ENCODE measurements around the gene PTCH1. TPM values are rescaled to one million over a fixed set of nuclear protein-coding genes. Genes with fewer than 3 reads are reported as not detected.

The PTCH1 gene
- 18.2 TPM for polyA plus RNA-seq (2013, experiment 1 of 2)
- 15.8 TPM for polyA plus RNA-seq (2013, experiment 2 of 2)

DNA sequence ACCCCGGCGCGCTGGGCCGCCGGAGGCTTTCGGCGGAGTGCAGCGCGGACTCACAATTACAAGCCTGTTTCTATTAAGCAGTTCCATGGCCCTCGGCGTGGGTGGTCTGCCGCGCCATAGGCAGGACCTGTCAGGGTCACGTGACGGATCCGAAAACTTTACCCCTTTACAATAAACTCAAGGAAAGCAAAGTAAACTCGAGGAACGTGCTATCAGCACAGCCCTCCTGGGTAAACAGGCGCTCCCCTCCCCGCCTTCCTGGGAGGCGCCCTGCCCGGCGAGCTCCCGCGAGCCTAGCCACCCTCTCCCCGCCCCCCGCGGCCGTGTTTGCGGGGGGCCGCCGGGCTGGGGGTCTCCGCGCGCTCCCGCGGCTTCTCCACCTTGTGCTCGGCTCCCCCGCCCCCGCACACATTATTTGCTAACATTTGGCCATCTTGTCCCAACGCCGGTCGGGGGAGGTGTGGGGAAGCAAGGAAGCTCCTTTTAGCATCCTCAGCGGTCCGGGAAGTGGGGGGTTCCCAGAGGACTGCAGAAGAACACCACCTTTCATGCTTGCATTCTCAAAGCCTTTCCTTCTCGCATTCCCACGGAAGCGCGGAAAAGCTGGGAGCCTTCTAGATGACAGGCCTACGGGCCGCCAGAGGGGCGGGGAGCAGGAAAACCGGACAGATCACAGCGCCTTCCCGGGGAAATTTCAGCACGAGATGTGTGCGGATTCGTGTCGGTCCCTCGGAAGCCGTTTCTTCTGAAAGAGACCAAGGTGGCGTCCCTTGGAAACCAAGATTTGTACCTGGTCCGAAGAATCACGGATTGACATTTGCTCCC, at the start of gene PTCH1:
Gene PTCH1, minus strand, starts transcription at position 238 of the 825 bp plus-strand sequence.
- no peak within 1 kb of the TSS for H3K27ac ChIP-seq (ENCODE audit: low read depth, low read length, severe bottlenecking)
- peak within 1 kb of the TSS; percentile 56 for H3K4me3 ChIP-seq (ENCODE audit: extremely low read depth, insufficient read depth, low read length, poor library complexity, severe bottlenecking)
- peaks cover 5% of the 10 kb centered on the region for H3K9me3 ChIP-seq (ENCODE audit: control insufficient read depth, low read length)
- 2% methylated on average over 37 to 42 of the region's 64 CpGs for WGBS, 2 experiments (ENCODE audit: insufficient coverage in 2 of 2)
- H3K4me1 ChIP-seq (ENCODE audit: control insufficient read depth, insufficient read depth, low read length, poor library complexity, severe bottlenecking) = peaks cover 20% of the 10 kb centered on the region
- no peaks in the 10 kb centered on the region for H3K36me3 ChIP-seq (ENCODE audit: control insufficient read depth, insufficient read depth, low read length)

DNA sequence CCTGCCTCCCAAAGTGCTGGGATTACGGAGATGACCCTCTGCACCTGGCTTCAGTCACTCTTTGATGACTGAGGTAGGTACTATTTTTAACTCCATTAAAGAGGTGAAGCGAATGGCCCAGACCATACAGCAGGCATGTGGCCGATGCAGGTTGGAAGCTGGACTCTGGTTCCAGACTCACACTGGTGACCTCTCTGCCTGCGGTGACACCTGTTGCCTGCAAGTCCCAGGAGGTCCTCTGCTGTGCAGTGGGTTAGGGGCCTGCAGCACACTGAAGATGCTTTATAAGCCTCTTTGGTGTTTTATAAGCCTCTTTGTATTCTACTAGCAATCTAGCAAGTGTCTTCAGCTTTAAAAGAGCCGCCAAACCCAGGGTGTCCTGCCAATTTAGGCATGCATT, 49.2 kb upstream of the PTCH1 start:
- 94 to 100% methylated on average over 4 to 5 of the region's 5 CpGs for WGBS, 2 experiments (ENCODE audit: insufficient coverage in 2 of 2)
- H3K9me3 ChIP-seq (ENCODE audit: control insufficient read depth, low read length) = no peaks in the 10 kb centered on the region
- H3K4me3 ChIP-seq (ENCODE audit: extremely low read depth, insufficient read depth, low read length, poor library complexity, severe bottlenecking) = no peak overlapping the region
- H3K4me1 ChIP-seq (ENCODE audit: control insufficient read depth, insufficient read depth, low read length, poor library complexity, severe bottlenecking) = peaks cover 11% of the 10 kb centered on the region
- H3K36me3 ChIP-seq (ENCODE audit: control insufficient read depth, insufficient read depth, low read length) = no peaks in the 10 kb centered on the region
- no peak overlapping the region for H3K27ac ChIP-seq (ENCODE audit: low read depth, low read length, severe bottlenecking)

DNA sequence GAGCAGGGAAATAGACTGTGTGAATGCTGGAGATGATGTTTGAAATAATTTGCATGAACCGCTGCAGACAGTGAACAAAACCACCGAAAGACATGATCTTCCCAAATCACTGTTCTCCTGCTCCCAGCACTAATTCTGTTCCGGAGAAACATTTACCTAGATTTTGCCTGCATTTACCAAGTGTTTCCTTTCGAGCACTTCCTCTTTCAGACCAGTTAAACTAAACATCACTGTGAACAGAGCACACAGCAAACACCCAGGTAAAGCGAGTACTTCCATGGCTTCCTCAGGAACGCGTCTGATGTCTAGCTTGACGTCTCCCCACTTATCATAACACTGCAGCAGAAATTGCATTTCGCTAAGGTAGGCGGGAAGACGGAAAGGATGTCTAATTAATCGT, 45.1 kb upstream of the PTCH1 start:
- H3K4me3 ChIP-seq (ENCODE audit: extremely low read depth, insufficient read depth, low read length, poor library complexity, severe bottlenecking) = no peak overlapping the region
- H3K9me3 ChIP-seq (ENCODE audit: control insufficient read depth, low read length) = no peaks in the 10 kb centered on the region
- H3K27ac ChIP-seq (ENCODE audit: low read depth, low read length, severe bottlenecking) = no peak overlapping the region
- WGBS, 2 experiments (ENCODE audit: insufficient coverage in 2 of 2) = 85 to 94% methylated on average over 10 to 11 of the region's 12 CpGs
- no peaks in the 10 kb centered on the region for H3K36me3 ChIP-seq (ENCODE audit: control insufficient read depth, insufficient read depth, low read length)
- H3K4me1 ChIP-seq (ENCODE audit: control insufficient read depth, insufficient read depth, low read length, poor library complexity, severe bottlenecking) = no peaks in the 10 kb centered on the region

DNA sequence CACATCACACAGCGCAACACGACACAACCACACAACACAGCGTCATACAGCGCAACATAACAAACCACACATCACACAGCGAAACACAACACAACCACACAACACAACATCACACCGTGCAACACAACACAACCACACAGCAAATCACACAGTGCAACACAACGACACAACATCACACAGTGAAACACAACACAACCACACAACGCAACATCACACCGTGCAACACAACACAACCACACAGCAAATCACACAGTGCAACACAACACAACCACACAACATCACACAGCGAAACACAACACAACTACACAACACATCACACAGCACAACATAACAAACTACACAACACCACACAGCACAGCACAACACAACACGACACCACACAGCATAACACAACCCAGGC, 40.4 kb upstream of the PTCH1 start:
- WGBS, 2 experiments (ENCODE audit: insufficient coverage in 2 of 2) = 85 to 95% methylated on average over 8 to 10 of the region's 11 CpGs
- Histone ChIP-seq H3K4me1 (ENCODE audit: control insufficient read depth, insufficient read depth, low read length, poor library complexity, severe bottlenecking) (peaks cover 5% of the 10 kb centered on the region), H3K27ac (ENCODE audit: low read depth, low read length, severe bottlenecking) (no peak overlapping the region), H3K36me3 (ENCODE audit: control insufficient read depth, insufficient read depth, low read length) (no peaks in the 10 kb centered on the region), H3K9me3 (ENCODE audit: control insufficient read depth, low read length) (no peaks in the 10 kb centered on the region), H3K4me3 (ENCODE audit: extremely low read depth, insufficient read depth, low read length, poor library complexity, severe bottlenecking) (no peak overlapping the region)

DNA sequence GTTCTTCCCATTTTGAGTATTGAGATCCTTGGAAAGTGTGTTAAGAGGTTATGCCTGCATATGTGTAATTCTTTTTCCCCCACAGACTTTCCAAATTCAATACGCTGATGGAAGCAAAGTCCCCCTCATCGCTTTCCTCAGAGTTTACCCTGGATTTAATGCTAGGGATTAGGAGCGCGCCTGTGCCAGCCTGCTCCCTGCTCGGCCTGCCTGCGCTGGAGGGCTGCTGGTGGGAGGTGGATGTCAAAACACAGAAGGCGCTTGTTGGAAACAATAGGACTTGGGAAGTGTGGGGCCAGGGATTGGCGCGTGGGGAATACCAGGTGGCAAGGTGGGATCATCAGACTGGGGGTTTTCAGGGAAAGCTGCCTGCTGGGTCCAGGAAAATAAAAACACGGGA, 39.8 kb upstream of the PTCH1 start:
- Histone ChIP-seq H3K36me3 (ENCODE audit: control insufficient read depth, insufficient read depth, low read length) (no peaks in the 10 kb centered on the region), H3K9me3 (ENCODE audit: control insufficient read depth, low read length) (no peaks in the 10 kb centered on the region), H3K4me1 (ENCODE audit: control insufficient read depth, insufficient read depth, low read length, poor library complexity, severe bottlenecking) (peaks cover 5% of the 10 kb centered on the region), H3K4me3 (ENCODE audit: extremely low read depth, insufficient read depth, low read length, poor library complexity, severe bottlenecking) (no peak overlapping the region), H3K27ac (ENCODE audit: low read depth, low read length, severe bottlenecking) (no peak overlapping the region)
- 86 to 93% methylated on average over 6 to 10 of the region's 10 CpGs for WGBS, 2 experiments (ENCODE audit: insufficient coverage in 2 of 2)

DNA sequence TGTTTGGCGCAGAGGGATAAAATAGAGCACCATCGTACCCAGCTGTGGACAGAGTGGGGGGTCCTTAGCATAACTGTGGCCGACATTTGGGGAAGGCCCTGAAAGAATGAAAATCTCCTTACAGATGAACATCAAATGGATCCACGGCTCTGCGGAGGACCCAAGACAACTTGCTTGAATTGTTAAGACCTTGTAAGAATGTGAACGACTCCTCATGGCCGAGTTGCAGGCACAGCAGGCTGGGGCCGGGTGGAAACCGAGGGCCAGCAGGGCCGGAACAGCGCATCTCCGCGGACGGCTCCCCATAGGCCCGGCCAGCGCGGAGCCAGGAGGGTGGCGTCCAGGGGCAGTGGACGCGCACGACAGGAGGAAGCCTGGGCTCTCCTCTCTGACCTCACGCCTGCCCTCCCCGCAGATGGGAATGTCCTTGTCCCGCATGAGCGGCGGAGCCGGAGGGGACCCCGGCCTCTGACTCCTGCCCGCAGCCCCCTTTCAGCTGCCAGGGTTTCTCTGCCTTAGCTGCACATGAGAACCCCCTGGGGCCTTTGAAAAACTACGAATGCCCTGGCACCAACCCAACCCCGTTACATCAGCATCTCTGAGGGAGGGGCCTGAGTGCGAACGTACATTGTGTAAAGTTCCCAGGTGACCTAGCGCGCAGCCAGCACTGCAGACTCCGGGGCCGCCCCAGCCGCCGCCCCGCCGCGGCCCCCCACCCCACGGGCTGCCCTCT, 36.2 kb upstream of the PTCH1 start:
- H3K4me3 ChIP-seq (ENCODE audit: extremely low read depth, insufficient read depth, low read length, poor library complexity, severe bottlenecking) = no peak overlapping the region

DNA sequence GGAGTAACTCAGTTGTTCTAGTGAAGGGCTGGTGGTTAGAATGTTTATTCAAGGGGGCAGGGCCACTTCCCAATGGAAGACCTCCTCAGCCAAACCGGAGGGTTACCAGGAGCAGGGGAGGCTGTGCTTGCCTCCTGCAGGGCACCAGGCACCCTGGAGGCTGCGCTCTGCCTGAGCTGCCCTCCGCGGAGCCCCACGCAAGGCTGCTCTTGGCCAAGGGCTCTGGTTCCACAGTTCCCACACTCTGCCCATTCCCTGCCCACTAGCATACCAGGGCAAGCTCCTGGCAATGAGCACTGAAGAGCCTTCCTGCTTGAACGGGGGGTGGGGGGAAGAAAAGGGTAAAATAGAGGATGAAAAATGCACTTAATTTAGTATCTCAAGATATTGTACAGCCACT, 35.5 kb upstream of the PTCH1 start:
- no peaks in the 10 kb centered on the region for H3K36me3 ChIP-seq (ENCODE audit: control insufficient read depth, insufficient read depth, low read length)
- H3K27ac ChIP-seq (ENCODE audit: low read depth, low read length, severe bottlenecking) = no peak overlapping the region
- WGBS, 2 experiments (ENCODE audit: insufficient coverage in 2 of 2) = 47 to 65% methylated on average over 5 of the region's 6 CpGs
- no peak overlapping the region for H3K4me3 ChIP-seq (ENCODE audit: extremely low read depth, insufficient read depth, low read length, poor library complexity, severe bottlenecking)
- no peaks in the 10 kb centered on the region for H3K9me3 ChIP-seq (ENCODE audit: control insufficient read depth, low read length)
- peaks cover 5% of the 10 kb centered on the region for H3K4me1 ChIP-seq (ENCODE audit: control insufficient read depth, insufficient read depth, low read length, poor library complexity, severe bottlenecking)

More for the DNA sequence above, 36.2 kb upstream of the PTCH1 start:
- Histone ChIP-seq H3K9me3 (ENCODE audit: control insufficient read depth, low read length) (no peaks in the 10 kb centered on the region), H3K27ac (ENCODE audit: low read depth, low read length, severe bottlenecking) (no peak overlapping the region), H3K36me3 (ENCODE audit: control insufficient read depth, insufficient read depth, low read length) (no peaks in the 10 kb centered on the region), H3K4me1 (ENCODE audit: control insufficient read depth, insufficient read depth, low read length, poor library complexity, severe bottlenecking) (peaks cover 5% of the 10 kb centered on the region)
- WGBS, 2 experiments (ENCODE audit: insufficient coverage in 2 of 2) = 24 to 27% methylated on average over 28 to 29 of the region's 43 CpGs

DNA sequence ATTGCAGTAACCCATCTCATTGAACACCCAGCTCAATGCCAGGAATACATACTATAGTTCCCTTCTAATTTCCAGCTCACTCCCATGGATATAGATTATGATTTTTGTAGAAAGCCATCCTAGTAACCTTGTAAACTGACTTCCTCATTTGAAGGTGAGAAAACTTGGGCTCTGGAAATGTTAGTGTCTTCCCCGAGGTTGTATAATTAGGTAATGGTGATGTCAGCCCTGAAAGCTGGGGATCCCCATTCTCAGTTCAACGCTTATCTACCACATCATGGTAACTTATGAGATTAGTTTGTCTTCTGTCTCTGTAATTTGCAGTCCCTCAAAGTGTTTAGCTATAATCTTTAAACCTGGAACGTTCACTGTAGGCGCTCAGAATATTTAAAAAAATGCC, 34.6 kb upstream of the PTCH1 start:
- 82 to 90% methylated on average over 2 of the region's 4 CpGs for WGBS, 2 experiments (ENCODE audit: insufficient coverage in 2 of 2)
- no peak overlapping the region for H3K4me3 ChIP-seq (ENCODE audit: extremely low read depth, insufficient read depth, low read length, poor library complexity, severe bottlenecking)
- H3K9me3 ChIP-seq (ENCODE audit: control insufficient read depth, low read length) = no peaks in the 10 kb centered on the region
- peaks cover 5% of the 10 kb centered on the region for H3K4me1 ChIP-seq (ENCODE audit: control insufficient read depth, insufficient read depth, low read length, poor library complexity, severe bottlenecking)
- H3K27ac ChIP-seq (ENCODE audit: low read depth, low read length, severe bottlenecking) = no peak overlapping the region
- H3K36me3 ChIP-seq (ENCODE audit: control insufficient read depth, insufficient read depth, low read length) = no peaks in the 10 kb centered on the region

DNA sequence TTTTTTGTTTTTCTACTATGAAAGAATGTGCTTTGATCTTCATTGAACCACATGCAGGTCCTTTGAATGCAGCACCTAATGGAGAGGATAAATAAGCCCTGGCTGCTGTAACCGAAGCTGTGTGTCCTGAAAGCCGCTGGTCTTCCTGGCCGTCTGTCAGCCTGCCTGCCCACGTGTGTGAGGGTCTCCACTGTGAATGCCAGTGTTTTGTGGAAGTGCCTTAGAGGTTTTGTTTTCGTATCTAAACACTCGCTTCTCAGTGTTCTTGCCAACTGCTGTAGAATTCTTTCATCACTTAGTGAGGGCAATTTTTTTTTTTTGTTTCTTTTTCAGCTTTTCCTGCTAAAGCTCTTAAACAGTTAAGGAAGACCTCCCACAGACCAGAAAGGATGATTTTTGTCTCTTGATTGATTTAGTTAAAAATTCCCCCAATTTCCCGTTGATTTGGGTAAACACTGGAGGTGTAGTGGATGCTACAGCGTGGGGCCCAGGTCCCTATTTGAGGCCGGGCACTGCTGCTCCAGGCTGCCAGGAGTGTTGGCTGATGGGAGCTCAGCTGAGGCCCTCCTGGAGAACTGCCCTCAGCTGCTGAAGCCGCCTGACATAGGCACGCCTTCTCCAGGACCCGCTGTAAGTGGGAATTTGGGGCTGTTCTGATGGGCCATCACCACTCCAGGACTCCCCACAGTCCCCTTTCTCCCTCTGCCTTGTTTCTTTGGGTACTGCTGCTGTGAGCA, 29.2 kb upstream of the PTCH1 start:
- Histone ChIP-seq H3K4me1 (ENCODE audit: control insufficient read depth, insufficient read depth, low read length, poor library complexity, severe bottlenecking) (peaks cover 5% of the 10 kb centered on the region), H3K27ac (ENCODE audit: low read depth, low read length, severe bottlenecking) (no peak overlapping the region), H3K9me3 (ENCODE audit: control insufficient read depth, low read length) (no peaks in the 10 kb centered on the region), H3K4me3 (ENCODE audit: extremely low read depth, insufficient read depth, low read length, poor library complexity, severe bottlenecking) (no peak overlapping the region), H3K36me3 (ENCODE audit: control insufficient read depth, insufficient read depth, low read length) (no peaks in the 10 kb centered on the region)
- 76 to 81% methylated on average over 8 to 10 of the region's 12 CpGs for WGBS, 2 experiments (ENCODE audit: insufficient coverage in 2 of 2)

DNA sequence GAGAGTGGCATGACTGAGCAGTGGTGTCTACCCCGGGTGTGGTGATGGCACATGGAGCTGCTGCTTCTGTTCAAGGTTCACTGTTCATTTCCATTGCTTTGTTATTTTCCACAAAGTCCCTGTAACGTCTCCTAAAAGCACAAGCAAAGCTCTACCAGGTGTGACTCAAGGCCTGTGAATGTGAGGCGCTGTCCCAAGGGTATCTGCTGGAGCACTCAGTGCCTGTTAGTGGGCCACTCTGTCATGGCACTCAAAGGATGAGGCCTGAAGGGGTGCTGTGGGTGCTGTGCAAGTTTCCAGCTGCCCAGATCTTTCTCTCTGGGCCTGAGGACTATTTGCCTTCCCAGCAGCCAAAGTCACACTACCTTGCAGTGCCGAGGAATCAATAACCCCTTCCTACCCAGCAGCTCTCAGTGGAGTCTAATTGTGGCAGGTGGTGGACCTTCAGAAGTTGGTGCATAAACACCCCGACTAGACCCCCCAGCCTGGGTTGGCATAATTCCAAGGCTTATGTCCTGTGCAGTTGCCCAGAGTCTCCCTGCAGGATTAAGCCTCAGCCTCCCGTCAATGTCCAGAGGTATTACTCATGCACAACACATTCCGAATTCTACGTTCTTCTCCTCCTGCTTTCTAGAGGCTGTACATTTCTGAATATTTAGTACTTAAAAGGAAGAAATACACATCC, 17.4 kb upstream of the PTCH1 start:
- no peak overlapping the region for H3K27ac ChIP-seq (ENCODE audit: low read depth, low read length, severe bottlenecking)
- no peak overlapping the region for H3K4me3 ChIP-seq (ENCODE audit: extremely low read depth, insufficient read depth, low read length, poor library complexity, severe bottlenecking)
- no peaks in the 10 kb centered on the region for H3K36me3 ChIP-seq (ENCODE audit: control insufficient read depth, insufficient read depth, low read length)
- no peaks in the 10 kb centered on the region for H3K9me3 ChIP-seq (ENCODE audit: control insufficient read depth, low read length)
- H3K4me1 ChIP-seq (ENCODE audit: control insufficient read depth, insufficient read depth, low read length, poor library complexity, severe bottlenecking) = peaks cover 2% of the 10 kb centered on the region
- 84 to 93% methylated on average over 4 of the region's 8 CpGs for WGBS, 2 experiments (ENCODE audit: insufficient coverage in 2 of 2)
